ENCODE results near the gene TMEM252. TPM values are rescaled to one million over a fixed set of nuclear protein-coding genes. Genes with fewer than 3 reads are reported as not detected.
A peak's percentile ranks its signal among the peaks of the same experiment; 100 is the strongest.

Gene TMEM252
- total RNA-seq, 1 donor from 2014 or later, result not detected

DNA sequence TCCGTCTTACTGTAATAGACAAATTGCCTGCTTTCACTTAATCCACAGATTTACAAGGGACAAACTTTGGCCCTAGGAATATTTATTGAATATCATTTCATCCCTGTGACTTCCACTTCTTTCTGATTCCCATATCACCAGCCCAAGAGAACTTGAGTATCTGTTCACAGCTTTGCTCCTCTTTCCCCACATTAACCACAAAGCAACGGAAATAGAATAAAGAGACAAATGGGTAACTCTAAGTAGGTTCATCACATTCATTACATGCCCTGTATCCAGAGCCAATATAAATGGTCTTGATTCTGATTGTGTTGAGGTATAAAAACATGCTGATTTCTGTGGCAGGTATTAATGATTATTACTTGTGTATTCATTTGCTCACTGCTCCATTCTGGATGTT, 41.9 kb downstream of the TMEM252 start:
- DNase-seq, result no peak

DNA sequence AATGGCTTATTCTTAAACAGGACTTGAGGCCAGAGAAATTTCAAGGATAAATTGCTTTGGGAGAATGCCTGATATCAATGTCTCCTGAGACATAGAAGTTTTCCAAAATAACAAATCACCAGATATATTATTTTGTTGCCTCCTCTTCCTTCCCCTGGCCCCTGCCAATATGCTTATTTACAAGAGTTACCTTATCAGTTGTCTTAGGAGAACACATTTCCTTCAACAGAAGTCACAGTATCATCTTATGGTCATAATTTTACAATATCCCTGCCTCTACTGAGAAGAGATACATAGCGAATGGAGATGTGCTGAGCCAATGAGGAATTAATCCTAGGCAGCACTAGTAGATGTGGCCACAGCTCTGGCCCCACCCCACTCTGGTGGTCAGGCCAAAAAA, 43.1 kb downstream of the TMEM252 start:
- DNase-seq, result no peak

DNA sequence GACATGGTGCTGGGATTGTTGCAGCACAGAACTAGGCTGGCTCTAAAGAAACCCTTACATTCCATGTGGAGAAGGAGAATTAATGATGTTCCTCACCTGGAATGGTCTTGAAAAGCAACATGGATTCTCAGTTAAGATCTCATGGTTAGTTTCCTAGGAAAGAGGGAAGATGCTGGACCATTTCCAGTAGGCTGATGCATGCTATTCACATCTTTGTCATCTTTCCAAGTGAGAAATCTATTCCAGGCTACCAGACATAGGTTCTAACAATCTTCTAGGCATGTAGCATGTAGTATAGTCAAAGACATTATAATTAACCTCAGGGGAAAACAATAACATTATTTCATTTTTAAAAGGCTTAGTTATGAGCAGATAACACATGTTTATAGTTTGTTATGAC, 44.3 kb downstream of the TMEM252 start:
- DNase-seq, result no peak

DNA sequence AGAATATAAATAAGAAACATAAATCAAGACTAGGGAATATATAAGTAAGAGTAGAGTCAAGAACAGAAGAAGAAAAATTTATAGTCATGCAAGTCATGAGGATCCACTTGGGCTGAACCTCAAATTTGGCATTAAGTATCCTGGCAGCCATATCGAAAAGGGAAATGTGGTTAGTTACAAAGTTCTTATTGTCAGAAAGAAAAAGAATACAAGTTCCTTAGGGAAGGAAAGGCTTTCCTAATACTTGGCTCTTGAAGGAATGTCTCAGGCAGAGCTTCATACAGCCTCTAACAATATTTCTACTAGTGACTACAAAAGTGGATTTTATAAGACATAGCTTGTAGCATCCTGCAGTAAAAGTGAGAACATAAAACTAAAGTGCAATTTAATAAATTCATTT, 45.4 kb downstream of the TMEM252 start:
- peak; percentile 45 for DNase-seq

DNA sequence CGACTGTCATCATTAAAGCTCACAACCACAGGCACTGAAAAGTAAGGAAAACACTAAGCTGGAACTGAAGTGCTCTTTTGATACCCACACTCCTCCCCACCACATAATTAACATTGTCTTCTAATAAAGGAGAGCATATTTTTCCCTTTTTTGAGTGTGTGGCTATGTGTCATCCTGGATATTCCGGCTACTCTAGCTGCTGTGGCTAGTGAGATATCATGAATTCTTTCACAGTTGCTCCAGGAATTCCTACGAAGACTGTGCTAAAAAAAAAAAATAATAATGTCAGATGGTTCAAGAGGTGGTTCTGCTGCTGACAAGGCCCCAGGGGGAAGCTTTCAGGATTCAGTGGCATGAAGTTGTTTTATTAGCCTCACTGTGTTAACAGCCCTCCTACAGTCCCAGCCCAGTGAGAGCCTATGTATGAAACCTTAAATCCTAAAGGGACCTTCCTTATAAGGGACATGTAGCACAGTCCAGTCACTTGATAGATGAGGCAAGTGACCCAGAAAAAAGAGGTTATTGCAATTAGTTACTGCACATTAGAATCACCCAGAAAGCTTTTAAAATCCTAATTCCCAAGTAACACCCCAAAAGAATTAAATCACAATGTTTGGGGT, 46.6 kb downstream of the TMEM252 start:
- DNase-seq, result no peak

DNA sequence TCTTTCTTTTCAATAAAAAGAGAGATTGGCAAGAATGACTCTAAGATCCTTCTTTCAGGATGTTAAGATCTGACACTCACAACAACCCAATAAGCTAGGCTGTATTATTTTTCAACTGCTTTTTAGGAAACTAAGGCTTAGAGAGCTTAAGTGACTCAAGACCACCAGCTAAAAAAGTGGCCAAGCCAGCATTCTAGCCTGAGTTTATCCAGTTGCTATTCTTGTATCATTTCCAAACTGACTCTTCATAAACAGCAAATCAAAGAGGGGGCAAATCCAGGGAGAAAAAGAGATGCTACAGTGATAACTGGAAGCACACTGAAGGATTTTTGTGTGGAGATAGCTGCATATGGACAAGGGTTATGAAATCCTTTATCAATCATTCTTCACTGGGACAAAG, 47.1 kb downstream of the TMEM252 start:
- no peak for DNase-seq

DNA sequence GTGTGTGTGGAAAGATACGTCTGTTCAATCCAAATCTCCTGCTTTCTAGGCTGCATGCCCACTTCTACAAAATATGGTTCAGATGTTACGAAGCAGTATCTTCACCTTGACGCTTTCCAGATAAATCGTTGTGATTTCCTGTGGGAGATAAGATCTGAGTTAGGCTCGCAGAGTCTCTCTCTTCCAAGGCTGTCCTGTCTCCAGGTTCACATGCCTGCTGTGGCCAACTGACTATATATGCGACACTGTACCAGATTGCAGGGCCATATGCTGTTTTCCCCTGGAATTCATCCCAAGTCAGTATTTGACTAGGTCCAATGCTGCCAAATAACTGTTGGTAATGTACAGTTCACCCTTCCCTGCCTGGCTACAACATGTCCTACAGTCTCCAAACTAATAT, 47.9 kb downstream of the TMEM252 start:
- DNase-seq, result peak; percentile 55

DNA sequence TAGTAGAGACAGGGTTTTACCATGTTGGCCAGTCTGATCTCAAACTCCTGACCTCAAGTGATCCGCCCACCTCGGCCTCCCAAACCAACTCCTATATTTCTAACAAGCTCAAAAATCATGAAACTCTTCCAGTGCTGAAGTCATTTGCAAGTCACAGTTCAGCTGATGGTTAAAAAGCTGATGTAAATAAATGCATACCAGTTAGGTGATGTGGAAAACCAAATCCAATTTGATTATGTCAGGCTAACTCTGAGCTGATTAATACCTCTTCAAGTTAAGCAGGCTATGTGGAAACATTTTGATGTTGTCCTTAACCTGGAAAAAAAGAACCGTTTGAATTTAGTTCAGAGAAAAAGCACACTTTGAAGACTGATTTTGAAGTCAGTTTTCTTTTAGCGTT, 51.0 kb downstream of the TMEM252 start:
- DNase-seq, result no peak

DNA sequence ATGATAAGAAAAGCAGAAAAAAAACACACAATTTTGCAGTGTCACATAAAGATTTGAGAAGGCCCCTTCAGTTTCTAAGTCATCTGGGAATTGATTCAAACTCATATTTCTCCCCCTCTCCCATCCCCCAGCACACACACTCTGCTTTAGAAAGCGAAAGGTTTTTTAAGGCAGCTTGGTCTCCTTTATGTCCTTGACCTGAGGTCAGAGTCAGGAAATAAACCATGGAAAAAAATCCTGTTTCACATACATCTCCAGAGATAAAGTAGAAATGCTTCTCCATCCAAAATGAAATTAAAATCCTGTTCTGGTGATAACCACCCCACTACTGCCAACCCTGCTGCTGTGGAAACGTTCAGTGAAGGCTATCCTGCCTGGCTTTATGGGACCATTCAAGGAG, 52.6 kb downstream of the TMEM252 start:
- no peak for DNase-seq

Other genes starting within 250 kb of the TMEM252 start
- gene FOXD4L3, start 238.0 kb downstream of the TMEM252 start, total RNA-seq, result not detected
- 94.5 TPM for gene PGM5, start 184.3 kb downstream of the TMEM252 start, total RNA-seq
- 4.5 TPM for gene PIP5K1B, start 164.4 kb upstream of the TMEM252 start, total RNA-seq

All from tongue (tissue), 2 donors.